ENCODE measurements around the gene SVEP1.
A peak's percentile ranks its signal among the peaks of the same experiment; 100 is the strongest.

SVEP1 gene

GRCh38 chr9:110320651-110321445, 258.7 kb downstream of the SVEP1 start:
- no peak for TF ChIP-seq CTCF (conservative IDR thresholded peaks at IDR 0.05; ENCODE audit: control insufficient read depth, insufficient read depth, low read depth, low read length)
- H3K4me3 ChIP-seq (ENCODE audit: control insufficient read depth, low read depth, low read length) = no peak overlapping the region
- peak; percentile 66 for DNase-seq (ENCODE audit: low read depth)

GRCh38 chr9:110319781-110320492, 259.6 kb downstream of the SVEP1 start:
- peak; percentile 48 for DNase-seq (ENCODE audit: low read depth)
- TF ChIP-seq CTCF (conservative IDR thresholded peaks at IDR 0.05; ENCODE audit: control insufficient read depth, insufficient read depth, low read depth, low read length) = no peak
- no peak overlapping the region for H3K4me3 ChIP-seq (ENCODE audit: control insufficient read depth, low read depth, low read length)

- TF ChIP-seq CTCF (conservative IDR thresholded peaks at IDR 0.05; ENCODE audit: control insufficient read depth, insufficient read depth, low read depth, low read length) = no peak
- DNase-seq (ENCODE audit: low read depth) = no peak
- H3K4me3 ChIP-seq (ENCODE audit: control insufficient read depth, low read depth, low read length) = no peak overlapping the region
Observed at GRCh38 chr9:110317911-110318310, 261.6 kb downstream of the SVEP1 start.

GRCh38 chr9:110316261-110317075, 263.1 kb downstream of the SVEP1 start:
- no peak overlapping the region for H3K4me3 ChIP-seq (ENCODE audit: control insufficient read depth, low read depth, low read length)
- peak; percentile 23 for DNase-seq (ENCODE audit: low read depth)
- TF ChIP-seq CTCF (conservative IDR thresholded peaks at IDR 0.05; ENCODE audit: control insufficient read depth, insufficient read depth, low read depth, low read length) = no peak

Measured in fibroblast of mammary gland (primary cell).